SH-SY5Y (cell line): Measurements from ENCODE around the gene APOO.

ENCODE experiments used
- GATA2 ChIP-seq: IDR thresholded peaks from 2 replicates; pipeline ENCODE4 v1.6.1; 2011; ENCODE audit warnings: mild to moderate bottlenecking, low read depth, low read length
- GATA3 ChIP-seq: IDR thresholded peaks from 2 replicates; pipeline ENCODE4 v1.6.1; 2011; ENCODE audit warnings: low read depth, mild to moderate bottlenecking, low read length, moderate library complexity

GRCh38 chrX:23879380-23880090 lies 28.2 kb downstream of the APOO start:
- TF ChIP-seq GATA3, result no peak
- no peak for TF ChIP-seq GATA2
